ENCODE data around the gene CALHM5. TPM values are rescaled to one million over a fixed set of nuclear protein-coding genes. Genes with fewer than 3 reads are reported as not detected.

The CALHM5 gene
- total and polyA plus RNA-seq, 2 donors from 2014 or later, result 1.3 to 2.1 TPM

GRCh38 chr6:116533233-116533957 is 22.0 kb downstream of the CALHM5 start:
- H3K4me3 ChIP-seq (ENCODE audit: low read length in 3 of 3), result no peak overlapping the region
- no peaks in the 10 kb centered on the region for H3K36me3 ChIP-seq (ENCODE audit: control insufficient read depth in 2 of 3, insufficient read depth in 3 of 3, low read length in 3 of 3)
- H3K27me3 ChIP-seq (ENCODE audit: control insufficient read depth, insufficient read depth, low read length), result no peaks in the 10 kb centered on the region
- peaks cover 2 to 8% (median 7%) of the 10 kb centered on the region in 3 donors for H3K4me1 ChIP-seq (ENCODE audit: control insufficient read depth in 2 of 3, insufficient read depth in 2 of 3, low read depth in 1 of 3, low read length in 3 of 3)
- H3K27ac ChIP-seq (ENCODE audit: low read depth in 2 of 2, low read length in 2 of 2), result no peak overlapping the region
- no peak overlapping the region for H3K9ac ChIP-seq (ENCODE audit: low read length in 3 of 3)
- DNase-seq, result no peak
- H3K9me3 ChIP-seq (ENCODE audit: control insufficient read depth in 2 of 3, insufficient read depth in 1 of 3, low read length in 3 of 3), result no peaks in the 10 kb centered on the region
- TF ChIP-seq, protein P1, sequence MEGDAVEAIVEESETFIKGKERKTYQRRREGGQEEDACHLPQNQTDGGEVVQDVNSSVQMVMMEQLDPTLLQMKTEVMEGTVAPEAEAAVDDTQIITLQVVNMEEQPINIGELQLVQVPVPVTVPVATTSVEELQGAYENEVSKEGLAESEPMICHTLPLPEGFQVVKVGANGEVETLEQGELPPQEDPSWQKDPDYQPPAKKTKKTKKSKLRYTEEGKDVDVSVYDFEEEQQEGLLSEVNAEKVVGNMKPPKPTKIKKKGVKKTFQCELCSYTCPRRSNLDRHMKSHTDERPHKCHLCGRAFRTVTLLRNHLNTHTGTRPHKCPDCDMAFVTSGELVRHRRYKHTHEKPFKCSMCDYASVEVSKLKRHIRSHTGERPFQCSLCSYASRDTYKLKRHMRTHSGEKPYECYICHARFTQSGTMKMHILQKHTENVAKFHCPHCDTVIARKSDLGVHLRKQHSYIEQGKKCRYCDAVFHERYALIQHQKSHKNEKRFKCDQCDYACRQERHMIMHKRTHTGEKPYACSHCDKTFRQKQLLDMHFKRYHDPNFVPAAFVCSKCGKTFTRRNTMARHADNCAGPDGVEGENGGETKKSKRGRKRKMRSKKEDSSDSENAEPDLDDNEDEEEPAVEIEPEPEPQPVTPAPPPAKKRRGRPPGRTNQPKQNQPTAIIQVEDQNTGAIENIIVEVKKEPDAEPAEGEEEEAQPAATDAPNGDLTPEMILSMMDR (IDR thresholded peaks at IDR 0.05; ENCODE audit: borderline replicate concordance, extremely low read depth, insufficient read depth), result no peak
- FAIRE-seq, result no peak
- intact Hi-C loops (cut with DNase I), result loop anchor here (10.0 kb wide), 1 partner anchor 239 kb away; no protein-coding TSS in a partner anchor

DNA sequence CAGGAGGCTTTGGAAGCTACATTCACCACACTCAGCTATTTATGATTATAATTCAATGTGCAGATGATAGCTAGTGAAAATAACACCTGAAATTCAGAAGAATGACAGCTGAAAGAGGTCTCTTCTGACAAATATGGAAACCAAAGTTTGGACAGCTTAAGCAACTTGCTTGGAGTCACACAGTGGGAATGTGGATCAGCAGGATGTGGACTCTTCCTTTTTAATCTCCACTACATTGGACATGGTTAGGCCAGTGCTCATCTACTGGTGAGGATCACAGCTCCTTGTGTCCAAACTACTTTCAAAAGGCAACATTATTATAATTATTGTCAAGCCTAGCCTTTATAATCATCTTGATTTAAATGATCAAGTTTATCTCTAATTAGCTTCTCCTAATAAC is 23.7 kb downstream of the CALHM5 start:
- DNase-seq (no peak), FAIRE-seq (no peak)
- H3K27me3 ChIP-seq (ENCODE audit: control insufficient read depth, insufficient read depth, low read length), result no peaks in the 10 kb centered on the region
- TF ChIP-seq, protein P1 (IDR thresholded peaks at IDR 0.05; ENCODE audit: borderline replicate concordance, extremely low read depth, insufficient read depth), result no peak
- no peak overlapping the region for H3K4me3 ChIP-seq (ENCODE audit: low read length in 3 of 3)
- intact Hi-C loops (cut with DNase I), result loop anchor here (10.0 kb wide), 1 partner anchor 240 kb away; no protein-coding TSS in a partner anchor
- no peaks in the 10 kb centered on the region for H3K36me3 ChIP-seq (ENCODE audit: control insufficient read depth in 2 of 3, insufficient read depth in 3 of 3, low read length in 3 of 3)
- no peak overlapping the region for H3K9ac ChIP-seq (ENCODE audit: low read length in 3 of 3)
- no peak overlapping the region for H3K27ac ChIP-seq (ENCODE audit: low read depth in 2 of 2, low read length in 2 of 2)
- no peaks in the 10 kb centered on the region for H3K9me3 ChIP-seq (ENCODE audit: control insufficient read depth in 2 of 3, insufficient read depth in 1 of 3, low read length in 3 of 3)
- H3K4me1 ChIP-seq (ENCODE audit: control insufficient read depth in 2 of 3, insufficient read depth in 2 of 3, low read depth in 1 of 3, low read length in 3 of 3), result peaks cover 0 to 8% (median 7%) of the 10 kb centered on the region in 3 donors

DNA sequence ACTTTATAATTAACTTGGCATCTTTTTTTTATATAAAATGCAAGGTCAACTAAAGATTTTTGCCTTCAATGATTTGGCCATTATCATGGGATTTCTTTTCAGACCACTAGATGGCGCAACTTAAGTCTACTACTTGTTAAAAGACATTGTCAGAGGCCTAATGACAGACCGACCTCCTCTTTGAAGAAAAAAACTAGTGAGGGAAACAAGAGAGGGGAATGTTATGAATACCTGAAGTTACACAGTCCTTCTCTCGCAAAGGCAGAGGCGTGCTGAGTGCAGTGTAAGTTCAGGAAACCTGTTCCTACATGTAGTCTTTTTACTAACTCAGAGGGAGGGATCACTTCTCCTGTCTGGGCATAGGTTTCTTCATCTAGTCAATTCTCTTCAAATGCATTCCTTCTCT is 24.8 kb downstream of the CALHM5 start:
- intact Hi-C loops (cut with DNase I), result loop anchor here (10.0 kb wide), 1 partner anchor 241 kb away; no protein-coding TSS in a partner anchor
- H3K4me1 ChIP-seq (ENCODE audit: control insufficient read depth in 2 of 3, insufficient read depth in 2 of 3, low read depth in 1 of 3, low read length in 3 of 3), result peaks cover 0 to 8% (median 3%) of the 10 kb centered on the region in 3 donors

More for the DNA sequence above, 24.8 kb downstream of the CALHM5 start:
- Histone ChIP-seq H3K27ac (ENCODE audit: low read depth in 2 of 2, low read length in 2 of 2) (no peak overlapping the region), H3K36me3 (ENCODE audit: control insufficient read depth in 2 of 3, insufficient read depth in 3 of 3, low read length in 3 of 3) (no peaks in the 10 kb centered on the region), H3K27me3 (ENCODE audit: control insufficient read depth, insufficient read depth, low read length) (no peaks in the 10 kb centered on the region), H3K9ac (ENCODE audit: low read length in 3 of 3) (no peak overlapping the region), H3K4me3 (ENCODE audit: low read length in 3 of 3) (peak overlapping the region in 1 of 3 donors; percentile 3), H3K9me3 (ENCODE audit: control insufficient read depth in 2 of 3, insufficient read depth in 1 of 3, low read length in 3 of 3) (no peaks in the 10 kb centered on the region)
- TF ChIP-seq, protein P1 (IDR thresholded peaks at IDR 0.05; ENCODE audit: borderline replicate concordance, extremely low read depth, insufficient read depth), result peak; percentile 63
- DNase-seq, result peak in 3 of 5 donors; percentile 21 to 76 (median 68)
- FAIRE-seq, result peak; percentile 96
